Lung (tissue), 12 donors: ENCODE results near the gene PIN4. TPM values are rescaled to one million over a fixed set of nuclear protein-coding genes. Genes with fewer than 3 reads are reported as not detected.
"Not testable (repeated sequence)": the region's sequence is repeated elsewhere in the genome, so short reads cannot be mapped to it uniquely, and the experiment has no call there.

Source experiments
- ATAC-seq: fragments of 200-7000 bp; cut with Tn5 transposase; one replicate; pipeline ENCODE4 v1.9.1; 2020; ENCODE audit warnings: moderate number of reproducible peaks; ENCODE audit not compliant: insufficient read depth, low FRiP score
- DNase-seq, 3 donors: peaks; one replicate each; pipeline ENCODE4 v3.0.0-alpha.2; 2013 to 2017
- H3K27ac ChIP-seq, 2 donors: one replicate each; pipeline ENCODE4 v1.5.1; 2013; ENCODE audit warnings: mild to moderate bottlenecking in 2 of 2, moderate library complexity in 2 of 2, control low read depth in 1 of 2, inconsistent platforms in 1 of 2, low read depth in 1 of 2, low read length in 1 of 2
- H3K27me3 ChIP-seq, 3 donors: one replicate each; pipeline ENCODE4 v1.5.1; 2013; ENCODE audit warnings: low read length in 2 of 3; ENCODE audit not compliant: control insufficient read depth in 3 of 3, insufficient read depth in 3 of 3
- H3K36me3 ChIP-seq, 4 donors: one replicate each; pipeline ENCODE4 v1.5.1; 2013; ENCODE audit warnings: low read length in 4 of 4, mild to moderate bottlenecking in 1 of 4, moderate library complexity in 1 of 4; ENCODE audit not compliant: control insufficient read depth in 4 of 4, insufficient read depth in 4 of 4
- H3K4me1 ChIP-seq, 5 donors: one replicate each; pipeline ENCODE4 v1.5.1; 2013; ENCODE audit warnings: low read length in 5 of 5, mild to moderate bottlenecking in 2 of 5, moderate library complexity in 1 of 5; ENCODE audit not compliant: control insufficient read depth in 5 of 5, insufficient read depth in 5 of 5
- H3K4me3 ChIP-seq: one replicate; pipeline ENCODE4 v1.5.1; 2013; ENCODE audit warnings: mild to moderate bottlenecking, control low read depth, moderate library complexity
- H3K9ac ChIP-seq, 2 donors: one replicate each; pipeline ENCODE4 v1.5.1; 2013; ENCODE audit warnings: low read length in 2 of 2, control low read depth in 1 of 2; ENCODE audit not compliant: insufficient read depth in 1 of 2
- H3K9me3 ChIP-seq, 4 donors: one replicate each; pipeline ENCODE4 v1.5.1; 2013; ENCODE audit warnings: low read length in 3 of 4, mild to moderate bottlenecking in 1 of 4, moderate library complexity in 1 of 4; ENCODE audit not compliant: control insufficient read depth in 4 of 4, insufficient read depth in 3 of 4
- CTCF ChIP-seq: IDR thresholded peaks from 2 replicates; pipeline ENCODE4 v1.5.1; 2012; ENCODE audit warnings: mild to moderate bottlenecking; ENCODE audit errors: control extremely low read depth, extremely low read depth
- WGBS, 2 donors: extraction: QIAGEN DNeasy Blood & Tissue Kit; methylation state at CpG; one replicate each; pipeline ENCODE4 v1.1.7; 2013; 5-methylcytosine and 5-hydroxymethylcytosine counted together
- polyA plus RNA-seq, 2 donors: library from polyadenylated mRNA; stranded (reverse); fragments of 200-250 nt; gene quantifications; one replicate each; pipeline ENCODE4 v1.2.1, GENCODE V29; 2013
- total RNA-seq, 2 donors: library from RNA; depleted of rRNA in 1 of 2; stranded (reverse); fragments of >200 nt in 1 of 2; gene quantifications; one replicate each; pipeline ENCODE4 v1.2.1, GENCODE V29; 2014 to 2021
- donor health status: control.
- donor health status: control.
- donor health status: Bipolar disorder and iron deficiency.
- donor health status: healthy.
- donor health status: DM: yes; HTN: yes; CAD: no.

PIN4 gene
- total and polyA plus RNA-seq, 4 donors: 6.7 to 24.5 (median 11.2) TPM

GRCh38 chrX:72216973-72217372, 35.4 kb downstream of the PIN4 start:
- TF ChIP-seq CTCF: no peak
- Histone ChIP-seq H3K4me1 (no peaks in the 10 kb centered on the region), H3K27ac (no peak overlapping the region), H3K4me3 (no peak overlapping the region), H3K9ac (no peak overlapping the region), H3K36me3 (peaks cover 0 to 2% (median 0%) of the 10 kb centered on the region in 4 donors), H3K9me3 (peaks cover 0 to 4% (median 1%) of the 10 kb centered on the region in 4 donors), H3K27me3 (no peaks in the 10 kb centered on the region)
- ATAC-seq (no peak), DNase-seq (no peak)
- 67 to 88% methylated on average over 1 of the region's 1 CpG for WGBS, 2 donors

- not testable (repeated sequence) for H3K9ac ChIP-seq, DNase-seq, H3K27me3 ChIP-seq, H3K9me3 ChIP-seq, ATAC-seq, H3K36me3 ChIP-seq, H3K4me1 ChIP-seq, H3K4me3 ChIP-seq, H3K27ac ChIP-seq
- 91 to 100% methylated on average over 3 of the region's 3 CpGs for WGBS, 2 donors
Measured at GRCh38 chrX:72220375-72220774, 38.8 kb downstream of the PIN4 start.

GRCh38 chrX:72230290-72230689, 48.7 kb downstream of the PIN4 start:
- WGBS, 2 donors: 87 to 97% methylated on average over 3 of the region's 3 CpGs
- DNase-seq: no peak
- H3K4me1 ChIP-seq: no peaks in the 10 kb centered on the region
- H3K9ac ChIP-seq: no peak overlapping the region
- H3K36me3 ChIP-seq: peaks cover 0 to 10% (median 1%) of the 10 kb centered on the region in 4 donors
- no peak overlapping the region for H3K27ac ChIP-seq
- no peak for TF ChIP-seq CTCF
- no peak overlapping the region for H3K4me3 ChIP-seq
- no peak for ATAC-seq
- H3K27me3 ChIP-seq: peaks cover 0 to 3% (median 2%) of the 10 kb centered on the region in 3 donors
- H3K9me3 ChIP-seq: peaks cover 0 to 6% (median 2%) of the 10 kb centered on the region in 4 donors

- WGBS, 2 donors: 80 to 96% methylated on average over 4 of the region's 4 CpGs
- TF ChIP-seq CTCF: no peak
- H3K4me3 ChIP-seq: no peak overlapping the region
- peaks cover 0 to under 1% (median 0%) of the 10 kb centered on the region in 4 donors for H3K36me3 ChIP-seq
- no peak overlapping the region for H3K9ac ChIP-seq
- peaks cover 0 to 2% (median 2%) of the 10 kb centered on the region in 3 donors for H3K27me3 ChIP-seq
- no peak for DNase-seq
- no peaks in the 10 kb centered on the region for H3K9me3 ChIP-seq
- H3K4me1 ChIP-seq: peaks cover 0 to 3% (median 0%) of the 10 kb centered on the region in 5 donors
- no peak for ATAC-seq
- no peak overlapping the region for H3K27ac ChIP-seq
Measured at GRCh38 chrX:72236841-72237240, 55.3 kb downstream of the PIN4 start.
